Measurements from ENCODE around the gene MYO7B. TPM values are rescaled to one million over a fixed set of nuclear protein-coding genes. Genes with fewer than 3 reads are reported as not detected.

The MYO7B gene
- total and polyA plus RNA-seq, 2 donors (not counting 1 experiment from before 2014, with no cell fraction given): 5.0 to 68.2 TPM

- Mint-ChIP-seq H3K27ac (no peak overlapping the region), H3K4me1 (peaks cover 4% of the 10 kb centered on the region), H3K9me3 (ENCODE audit: insufficient read depth) (no peaks in the 10 kb centered on the region), H3K4me3 (no peak overlapping the region), H3K27me3 (peaks cover 52% of the 10 kb centered on the region)
- Histone ChIP-seq H3K36me3 (replicated peaks in 1 of 2; ENCODE audit: control extremely low read depth in 1 of 2, control insufficient read depth in 1 of 2, extremely low read depth in 1 of 2, insufficient read depth in 2 of 2, low read length in 1 of 2) (no peaks in the 10 kb centered on the region), H3K4me2 (replicated peaks; ENCODE audit: low read depth, low read length, poor library complexity, severe bottlenecking) (no peak overlapping the region), H3K4me3 (ENCODE audit: control extremely low read depth in 1 of 5, extremely low read depth in 1 of 5, insufficient read depth in 1 of 5, low read depth in 2 of 5, low read length in 4 of 5) (no peak overlapping the region), H2AFZ (ENCODE audit: insufficient read depth, low read depth, low read length, poor library complexity, severe bottlenecking) (no peak overlapping the region), H3K27me3 (replicated peaks in 1 of 4; ENCODE audit: control extremely low read depth in 1 of 4, control insufficient read depth in 3 of 4, insufficient read depth in 4 of 4, low read length in 3 of 4) (peaks cover 0 to 39% (median 23%) of the 10 kb centered on the region in 4 experiments), H3K9me3 (ENCODE audit: control extremely low read depth in 1 of 3, control insufficient read depth in 2 of 3, insufficient read depth in 1 of 3, low read length in 2 of 3) (peaks cover 0 to 6% (median 1%) of the 10 kb centered on the region in 3 donors), H3K9ac (ENCODE audit: low read length) (no peak overlapping the region), H3K79me2 (ENCODE audit: control insufficient read depth, insufficient read depth, low read length) (no peaks in the 10 kb centered on the region), H3K4me1 (ENCODE audit: control insufficient read depth in 2 of 2, insufficient read depth in 2 of 2, low read length in 2 of 2) (peaks cover 0 to 5% of the 10 kb centered on the region in 2 donors), H4K20me1 (ENCODE audit: control insufficient read depth, insufficient read depth, low read length, poor library complexity, severe bottlenecking) (no peaks in the 10 kb centered on the region), H3K27ac (ENCODE audit: low read length in 2 of 2) (no peak overlapping the region)
- 100% methylated on average over 3 of the region's 8 CpGs for WGBS (ENCODE audit: insufficient coverage)
- intact Hi-C loops (cut with micrococcal nuclease): no loop called here
- no peak for DNase-seq
- ATAC-seq (ENCODE audit: low read depth): no peak
- TF ChIP-seq CTCF (IDR thresholded peaks at IDR 0.05): no peak
- no peak for TF ChIP-seq EZH2 (IDR thresholded peaks at IDR 0.05; ENCODE audit: borderline replicate concordance, insufficient read depth, low read depth, low read length, poor library complexity, severe bottlenecking)
- POLR2A ChIA-PET: no interaction called here
- CTCF ChIA-PET: interaction anchor here (3.3 kb wide), 1 partner anchor 15 kb away, joined by 10 read pairs; no protein-coding TSS in a partner anchor
Measured at GRCh38 chr2:127665267-127665893, 129.9 kb downstream of the MYO7B start.

GRCh38 chr2:127669056-127669455 lies 133.6 kb downstream of the MYO7B start:
- CTCF ChIA-PET: interaction anchor here (0.7 to 1.0 kb wide), 2 partner anchors 20 to 78 kb away, joined by 3 to 5 read pairs; no protein-coding TSS in a partner anchor

More at GRCh38 chr2:127669056-127669455, 133.6 kb downstream of the MYO7B start:
- Mint-ChIP-seq H3K27me3 (peaks cover 41% of the 10 kb centered on the region), H3K9me3 (ENCODE audit: insufficient read depth) (no peaks in the 10 kb centered on the region), H3K4me3 (no peak overlapping the region), H3K4me1 (no peaks in the 10 kb centered on the region), H3K27ac (no peak overlapping the region)
- Histone ChIP-seq H3K4me1 (ENCODE audit: control insufficient read depth in 2 of 2, insufficient read depth in 2 of 2, low read length in 2 of 2) (peaks cover under 1% of the 10 kb centered on the region in 2 donors), H3K27ac (ENCODE audit: low read length in 2 of 2) (no peak overlapping the region), H3K9ac (ENCODE audit: low read length) (no peak overlapping the region), H3K36me3 (replicated peaks in 1 of 2; ENCODE audit: control extremely low read depth in 1 of 2, control insufficient read depth in 1 of 2, extremely low read depth in 1 of 2, insufficient read depth in 2 of 2, low read length in 1 of 2) (no peaks in the 10 kb centered on the region), H4K20me1 (ENCODE audit: control insufficient read depth, insufficient read depth, low read length, poor library complexity, severe bottlenecking) (no peaks in the 10 kb centered on the region), H2AFZ (ENCODE audit: insufficient read depth, low read depth, low read length, poor library complexity, severe bottlenecking) (no peak overlapping the region), H3K27me3 (replicated peaks in 1 of 4; ENCODE audit: control extremely low read depth in 1 of 4, control insufficient read depth in 3 of 4, insufficient read depth in 4 of 4, low read length in 3 of 4) (peaks cover 0 to 38% (median 22%) of the 10 kb centered on the region in 4 experiments), H3K9me3 (ENCODE audit: control extremely low read depth in 1 of 3, control insufficient read depth in 2 of 3, insufficient read depth in 1 of 3, low read length in 2 of 3) (peaks cover 0 to 5% (median 1%) of the 10 kb centered on the region in 3 donors), H3K4me2 (replicated peaks; ENCODE audit: low read depth, low read length, poor library complexity, severe bottlenecking) (no peak overlapping the region), H3K4me3 (ENCODE audit: control extremely low read depth in 1 of 5, extremely low read depth in 1 of 5, insufficient read depth in 1 of 5, low read depth in 2 of 5, low read length in 4 of 5) (no peak overlapping the region), H3K79me2 (ENCODE audit: control insufficient read depth, insufficient read depth, low read length) (no peaks in the 10 kb centered on the region)
- POLR2A ChIA-PET: no interaction called here
- DNase-seq (no peak), ATAC-seq (ENCODE audit: low read depth) (no peak)
- intact Hi-C loops (cut with micrococcal nuclease): no loop called here
- WGBS (ENCODE audit: insufficient coverage): 96% methylated on average over 4 of the region's 7 CpGs
- TF ChIP-seq EZH2 (IDR thresholded peaks at IDR 0.05; ENCODE audit: borderline replicate concordance, insufficient read depth, low read depth, low read length, poor library complexity, severe bottlenecking) (no peak), CTCF (IDR thresholded peaks at IDR 0.05) (no peak)

All from B cell (primary cell).